ENCODE data around the gene ANKRD44.

The ANKRD44 gene

GRCh38 chr2:196951973-196952372, 358.6 kb downstream of the ANKRD44 start:
- no peaks in the 10 kb centered on the region for H4K20me1 ChIP-seq (ENCODE audit: control insufficient read depth, insufficient read depth, low read depth, low read length)
- H3K4me1 ChIP-seq (ENCODE audit: control insufficient read depth, low read length) = no peaks in the 10 kb centered on the region
- H3F3A ChIP-seq (ENCODE audit: control insufficient read depth, insufficient read depth) = no peaks in the 10 kb centered on the region
- no peak overlapping the region for H3K4me3 ChIP-seq (ENCODE audit: low read length)
- H3K27ac ChIP-seq (ENCODE audit: low read depth, low read length) = no peak overlapping the region
- TF ChIP-seq CTCF (IDR thresholded peaks at IDR 0.05; ENCODE audit: low read depth, low read length, poor library complexity, severe bottlenecking) = no peak
- no peak for TF ChIP-seq EZH2phosphoT487 (IDR thresholded peaks at IDR 0.05; ENCODE audit: borderline replicate concordance, low read length)
- no peaks in the 10 kb centered on the region for H3K79me2 ChIP-seq (ENCODE audit: control insufficient read depth, low read length)
- H3K9me3 ChIP-seq (ENCODE audit: control insufficient read depth, insufficient read depth, low read length) = no peaks in the 10 kb centered on the region
- H3K4me2 ChIP-seq (ENCODE audit: low read length) = no peak overlapping the region
- H3K36me3 ChIP-seq (ENCODE audit: control insufficient read depth, low read length) = no peaks in the 10 kb centered on the region
- H3K9me2 ChIP-seq (replicated peaks; ENCODE audit: control insufficient read depth, low read length) = no peaks in the 10 kb centered on the region
- H3K27me3 ChIP-seq (ENCODE audit: control insufficient read depth, low read length) = 0 out of 2 replicates have a peak, but pooled peaks cover 2% of the 10 kb centered on the region

- no peak overlapping the region for H3K27ac ChIP-seq (ENCODE audit: low read depth, low read length)
- no peaks in the 10 kb centered on the region for H4K20me1 ChIP-seq (ENCODE audit: control insufficient read depth, insufficient read depth, low read depth, low read length)
- no peak overlapping the region for H3K4me3 ChIP-seq (ENCODE audit: low read length)
- H3K79me2 ChIP-seq (ENCODE audit: control insufficient read depth, low read length) = no peaks in the 10 kb centered on the region
- no peaks in the 10 kb centered on the region for H3K36me3 ChIP-seq (ENCODE audit: control insufficient read depth, low read length)
- 0 out of 2 replicates have a peak, but pooled peaks cover 2% of the 10 kb centered on the region for H3K27me3 ChIP-seq (ENCODE audit: control insufficient read depth, low read length)
- no peaks in the 10 kb centered on the region for H3F3A ChIP-seq (ENCODE audit: control insufficient read depth, insufficient read depth)
- TF ChIP-seq EZH2phosphoT487 (IDR thresholded peaks at IDR 0.05; ENCODE audit: borderline replicate concordance, low read length) (no peak), CTCF (IDR thresholded peaks at IDR 0.05; ENCODE audit: low read depth, low read length, poor library complexity, severe bottlenecking) (no peak)
- H3K9me3 ChIP-seq (ENCODE audit: control insufficient read depth, insufficient read depth, low read length) = no peaks in the 10 kb centered on the region
- no peaks in the 10 kb centered on the region for H3K9me2 ChIP-seq (replicated peaks; ENCODE audit: control insufficient read depth, low read length)
- no peak overlapping the region for H3K4me2 ChIP-seq (ENCODE audit: low read length)
- H3K4me1 ChIP-seq (ENCODE audit: control insufficient read depth, low read length) = no peaks in the 10 kb centered on the region
Observed at GRCh38 chr2:196949116-196949515, 361.5 kb downstream of the ANKRD44 start.

- Histone ChIP-seq H3K27ac (ENCODE audit: low read depth, low read length) (no peak overlapping the region), H3K4me1 (ENCODE audit: control insufficient read depth, low read length) (no peaks in the 10 kb centered on the region), H3K9me3 (ENCODE audit: control insufficient read depth, insufficient read depth, low read length) (no peaks in the 10 kb centered on the region), H3K4me2 (ENCODE audit: low read length) (no peak overlapping the region), H3K27me3 (ENCODE audit: control insufficient read depth, low read length) (no peaks in the 10 kb centered on the region), H3K9me2 (replicated peaks; ENCODE audit: control insufficient read depth, low read length) (no peaks in the 10 kb centered on the region), H3F3A (ENCODE audit: control insufficient read depth, insufficient read depth) (no peaks in the 10 kb centered on the region), H3K4me3 (ENCODE audit: low read length) (no peak overlapping the region), H4K20me1 (ENCODE audit: control insufficient read depth, insufficient read depth, low read depth, low read length) (no peaks in the 10 kb centered on the region), H3K36me3 (ENCODE audit: control insufficient read depth, low read length) (no peaks in the 10 kb centered on the region), H3K79me2 (ENCODE audit: control insufficient read depth, low read length) (no peaks in the 10 kb centered on the region)
- no peak for TF ChIP-seq EZH2phosphoT487 (IDR thresholded peaks at IDR 0.05; ENCODE audit: borderline replicate concordance, low read length)
- no peak for TF ChIP-seq CTCF (IDR thresholded peaks at IDR 0.05; ENCODE audit: low read depth, low read length, poor library complexity, severe bottlenecking)
Observed at GRCh38 chr2:196944570-196944969, 366.0 kb downstream of the ANKRD44 start.

All from DOHH2 (cell line).